Hepatocyte (in vitro differentiated cells): ENCODE measurements around the gene LPAR2. TPM values are rescaled to one million over a fixed set of nuclear protein-coding genes. Genes with fewer than 3 reads are reported as not detected.

Experiments
- DNase-seq: peaks from one replicate; pipeline ENCODE4 v3.0.0-alpha.2; 2016; ENCODE audit warnings: low spot score
- H2AFZ ChIP-seq: fragments of 200-600 bp; sonication (generic); 2 replicates; pipeline ENCODE4 v1.6.0; 2016; ENCODE audit warnings: antibody characterized with exemption, mild to moderate bottlenecking
- H3K27ac ChIP-seq: fragments of 200-600 bp; sonication (generic); 2 replicates; pipeline ENCODE4 v1.5.1; 2016; ENCODE audit warnings: mild to moderate bottlenecking
- H3K27me3 ChIP-seq: fragments of 200-600 bp; sonication (generic); 2 replicates; pipeline ENCODE4 v1.6.1; 2016
- H3K36me3 ChIP-seq: fragments of 200-600 bp; sonication (generic); replicated peaks from 2 replicates; pipeline ENCODE4 v1.5.1; 2016; ENCODE audit warnings: low read depth; ENCODE audit not compliant: insufficient read depth
- H3K4me1 ChIP-seq: fragments of 200-600 bp; sonication (generic); 2 replicates; pipeline ENCODE4 v1.5.1; 2016; ENCODE audit warnings: mild to moderate bottlenecking, moderate library complexity; ENCODE audit not compliant: insufficient read depth
- H3K4me2 ChIP-seq: fragments of 200-600 bp; sonication (generic); 2 replicates; pipeline ENCODE4 v1.6.0; 2016
- H3K4me3 ChIP-seq: fragments of 200-600 bp; sonication (generic); 2 replicates; pipeline ENCODE4 v1.5.1; 2016; ENCODE audit warnings: mild to moderate bottlenecking
- H3K79me2 ChIP-seq: fragments of 200-600 bp; sonication (generic); 2 replicates; pipeline ENCODE4 v1.6.0; 2017; ENCODE audit warnings: mild to moderate bottlenecking
- H3K9me2 ChIP-seq: fragments of 200-600 bp; sonication (generic); replicated peaks from 2 replicates; pipeline ENCODE4 v1.6.0; 2017; ENCODE audit warnings: mild to moderate bottlenecking; ENCODE audit not compliant: insufficient read depth
- H3K9me3 ChIP-seq: fragments of 200-600 bp; sonication (generic); 2 replicates; pipeline ENCODE4 v1.5.1; 2016; ENCODE audit warnings: low read depth, mild to moderate bottlenecking
- H4K20me1 ChIP-seq: fragments of 200-600 bp; sonication (generic); 2 replicates; pipeline ENCODE4 v1.6.0; 2016; ENCODE audit warnings: mild to moderate bottlenecking; ENCODE audit not compliant: insufficient read depth, poor library complexity, severe bottlenecking
- EZH2 ChIP-seq: fragments of 200-600 bp; sonication (generic); IDR thresholded peaks from 2 replicates; pipeline ENCODE4 v1.6.1; 2016; ENCODE audit warnings: antibody characterized with exemption, mild to moderate bottlenecking, borderline replicate concordance
- EZH2phosphoT487 ChIP-seq: fragments of 200-600 bp; sonication (generic); IDR thresholded peaks from one replicate; pipeline ENCODE4 v1.6.1; 2018; ENCODE audit warnings: antibody characterized with exemption, mild to moderate bottlenecking, low read depth, moderate library complexity; ENCODE audit not compliant: unreplicated experiment, severe bottlenecking
- WGBS: methylation state at CpG from one replicate; pipeline ENCODE4 v1.1.6; 2016; ENCODE audit warnings: low lambda C conversion rate; ENCODE audit errors: missing lambda C conversion rate; 5-methylcytosine and 5-hydroxymethylcytosine counted together
- polyA plus RNA-seq: library from polyadenylated mRNA; unstranded; fragments of >200 nt; fragmentation: Nextera tagmentation; extraction: Ambion mirVana; gene quantifications from 2 replicates; pipeline ENCODE4 v1.2.1, GENCODE V29; 2016
- total RNA-seq: library from RNA; depleted of rRNA; stranded (reverse); fragments of >200 nt; gene quantifications from 2 replicates; pipeline ENCODE4 v1.2.3, GENCODE V29; 2014
- TF ChIP-seq, protein P1 (sequence below): fragments of 200-600 bp; sonication (generic); IDR thresholded peaks from 2 replicates; pipeline ENCODE4 v1.5.1; 2016; ENCODE audit warnings: antibody characterized with exemption, mild to moderate bottlenecking; ENCODE audit not compliant: poor library complexity

LPAR2 gene
- total and polyA plus RNA-seq, 2 experiments from 2014 or later: 20.1 to 33.1 TPM

DNA sequence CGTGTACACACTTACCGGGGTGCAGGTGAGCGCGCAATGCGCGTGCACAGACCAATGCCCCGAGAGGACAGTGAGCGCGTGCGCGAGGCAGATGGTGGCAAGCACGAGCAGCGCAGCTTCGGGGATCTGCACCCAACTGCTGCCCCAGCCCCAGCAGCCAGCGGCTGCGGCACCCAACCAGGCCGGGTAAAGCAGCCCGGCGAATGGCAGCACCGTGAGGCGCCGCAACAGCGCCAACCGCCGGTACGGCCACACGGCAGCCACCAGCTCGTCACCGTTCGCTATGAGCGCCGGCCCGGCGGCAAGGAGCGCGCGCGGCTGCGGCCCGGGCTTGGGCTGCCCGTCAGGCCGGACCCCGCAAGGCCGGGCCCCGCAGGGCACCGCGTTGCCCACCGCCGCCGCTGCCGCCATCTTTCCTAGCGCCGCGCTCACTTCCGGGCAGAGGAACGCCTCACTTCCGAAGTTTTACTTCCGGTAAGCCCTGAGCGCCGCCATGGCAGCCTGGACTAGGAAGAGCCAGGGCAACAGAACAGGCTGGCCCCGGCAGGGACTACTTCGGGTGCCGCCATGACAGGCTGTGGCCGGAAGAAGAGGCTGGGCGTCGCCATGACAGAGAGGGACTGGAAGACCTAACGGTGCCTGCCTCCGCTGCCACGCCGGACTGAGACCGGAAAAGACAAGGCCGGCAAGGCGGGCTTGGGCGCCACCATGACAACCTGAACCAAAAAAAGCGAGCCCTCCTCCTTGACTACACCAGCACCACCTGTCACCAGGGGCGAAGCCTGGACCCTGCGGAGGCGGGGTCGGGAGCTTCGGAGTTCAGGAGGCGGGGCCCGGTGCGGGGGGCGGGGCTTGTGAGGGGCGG is 35.5 kb upstream of the LPAR2 start, which contains the start of gene ATP13A1:
ATP13A1 (minus strand) TSS at position 421 of the 865 bp plus-strand sequence; CDS start at position 411, 10 bp downstream.
- Histone ChIP-seq H3K9me3 (no peaks in the 10 kb centered on the region), H3K4me1 (peaks cover 11% of the 10 kb centered on the region), H3K27ac (peak within 1 kb of the TSS; percentile 84), H3K79me2 (peaks cover 37% of the 10 kb centered on the region), H4K20me1 (peaks cover 17% of the 10 kb centered on the region), H3K36me3 (no peaks in the 10 kb centered on the region), H3K4me2 (peak within 1 kb of the TSS; percentile 95), H3K27me3 (no peaks in the 10 kb centered on the region), H3K9me2 (no peaks in the 10 kb centered on the region), H3K4me3 (peak within 1 kb of the TSS; percentile 80), H2AFZ (peak within 1 kb of the TSS; percentile 48)
- WGBS: under 1% methylated on average over 72 of the region's 85 CpGs
- no peak for TF ChIP-seq EZH2phosphoT487
- TF ChIP-seq, protein P1, sequence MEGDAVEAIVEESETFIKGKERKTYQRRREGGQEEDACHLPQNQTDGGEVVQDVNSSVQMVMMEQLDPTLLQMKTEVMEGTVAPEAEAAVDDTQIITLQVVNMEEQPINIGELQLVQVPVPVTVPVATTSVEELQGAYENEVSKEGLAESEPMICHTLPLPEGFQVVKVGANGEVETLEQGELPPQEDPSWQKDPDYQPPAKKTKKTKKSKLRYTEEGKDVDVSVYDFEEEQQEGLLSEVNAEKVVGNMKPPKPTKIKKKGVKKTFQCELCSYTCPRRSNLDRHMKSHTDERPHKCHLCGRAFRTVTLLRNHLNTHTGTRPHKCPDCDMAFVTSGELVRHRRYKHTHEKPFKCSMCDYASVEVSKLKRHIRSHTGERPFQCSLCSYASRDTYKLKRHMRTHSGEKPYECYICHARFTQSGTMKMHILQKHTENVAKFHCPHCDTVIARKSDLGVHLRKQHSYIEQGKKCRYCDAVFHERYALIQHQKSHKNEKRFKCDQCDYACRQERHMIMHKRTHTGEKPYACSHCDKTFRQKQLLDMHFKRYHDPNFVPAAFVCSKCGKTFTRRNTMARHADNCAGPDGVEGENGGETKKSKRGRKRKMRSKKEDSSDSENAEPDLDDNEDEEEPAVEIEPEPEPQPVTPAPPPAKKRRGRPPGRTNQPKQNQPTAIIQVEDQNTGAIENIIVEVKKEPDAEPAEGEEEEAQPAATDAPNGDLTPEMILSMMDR: no peak
- no peak for TF ChIP-seq EZH2
- peak; percentile 97 for DNase-seq

DNA sequence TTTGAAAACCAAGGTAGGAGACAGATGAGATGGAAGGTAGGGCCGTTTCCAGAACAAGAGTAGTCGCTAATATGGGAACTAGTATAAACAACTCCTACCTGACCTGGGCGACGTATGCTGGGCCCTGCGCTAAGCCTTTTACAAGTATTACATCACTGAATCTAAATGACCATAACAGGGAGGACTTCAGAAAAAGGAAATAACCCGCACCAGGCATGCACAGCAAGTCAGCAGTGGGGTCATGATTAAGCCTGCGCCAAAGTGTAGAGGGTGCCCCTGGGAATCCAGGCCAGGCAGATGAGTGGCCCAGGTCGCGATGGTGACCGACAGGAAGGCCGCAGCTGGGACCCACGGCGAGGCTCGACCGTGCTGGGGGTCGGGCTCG is 34.8 kb upstream of the LPAR2 start:
- H2AFZ ChIP-seq: peak overlapping the region; percentile 48

DNA sequence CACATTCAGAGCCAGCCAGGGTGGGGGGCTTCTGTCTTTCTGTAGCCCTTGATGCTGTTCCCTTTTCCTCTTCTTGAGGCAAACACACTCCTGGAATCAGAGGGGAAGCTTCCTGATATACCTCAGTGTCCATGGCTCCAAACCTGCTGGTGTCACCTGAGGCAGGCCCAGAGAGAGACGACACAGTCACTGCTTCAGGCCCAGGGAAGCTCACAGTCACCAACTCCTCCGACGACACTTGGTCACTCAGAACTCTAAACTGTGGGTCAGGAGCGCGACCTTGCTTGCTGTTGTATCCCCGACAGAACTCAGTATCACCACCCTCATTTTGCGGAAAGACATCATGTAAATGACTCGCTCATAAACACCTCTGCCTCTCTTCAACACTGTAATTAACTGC is 34.3 kb upstream of the LPAR2 start:
- Histone ChIP-seq H3K27me3 (no peaks in the 10 kb centered on the region), H3K27ac (peak overlapping the region; percentile 84), H3K9me2 (no peaks in the 10 kb centered on the region), H4K20me1 (peaks cover 17% of the 10 kb centered on the region), H3K4me3 (peak overlapping the region; percentile 80), H3K4me2 (peak overlapping the region; percentile 95), H3K4me1 (peaks cover 11% of the 10 kb centered on the region), H3K9me3 (no peaks in the 10 kb centered on the region), H3K79me2 (peaks cover 37% of the 10 kb centered on the region), H2AFZ (no peak overlapping the region), H3K36me3 (no peaks in the 10 kb centered on the region)
- no peak for DNase-seq
- 78% methylated on average over 8 of the region's 8 CpGs for WGBS
- TF ChIP-seq EZH2: no peak
- TF ChIP-seq, protein P1: no peak
- no peak for TF ChIP-seq EZH2phosphoT487

More for the DNA sequence above, 34.8 kb upstream of the LPAR2 start:
- Histone ChIP-seq H3K27me3 (no peaks in the 10 kb centered on the region), H3K4me2 (peak overlapping the region; percentile 95), H3K79me2 (peaks cover 37% of the 10 kb centered on the region), H3K36me3 (no peaks in the 10 kb centered on the region), H3K9me3 (no peaks in the 10 kb centered on the region), H3K4me1 (peaks cover 11% of the 10 kb centered on the region), H4K20me1 (peaks cover 17% of the 10 kb centered on the region), H3K9me2 (no peaks in the 10 kb centered on the region), H3K4me3 (peak overlapping the region; percentile 80), H3K27ac (peak overlapping the region; percentile 84)
- no peak for DNase-seq
- TF ChIP-seq, protein P1: no peak
- TF ChIP-seq EZH2: no peak
- no peak for TF ChIP-seq EZH2phosphoT487
- 11% methylated on average over 17 of the region's 17 CpGs for WGBS
